HEK293 (cell line): ENCODE measurements around the gene MED29.

Experiments
- ATF2 ChIP-seq: fragments of 450-650 bp; formaldehyde crosslinking; IDR thresholded peaks from 2 replicates; pipeline ENCODE4 v1.5.1; 2016; ENCODE audit warnings: missing biosample characterization, missing genetic modification characterization, low read depth
- CTCF ChIP-seq: fragments of 450-650 bp; formaldehyde crosslinking; IDR thresholded peaks from 2 replicates; pipeline ENCODE4 v1.5.1; 2016; ENCODE audit warnings: missing biosample characterization, missing genetic modification characterization
- GLIS2 ChIP-seq: fragments of 450-650 bp; formaldehyde crosslinking; IDR thresholded peaks from 2 replicates; pipeline ENCODE4 v1.5.1; 2016; ENCODE audit warnings: missing biosample characterization, missing genetic modification characterization
- HIC1 ChIP-seq: fragments of 450-650 bp; formaldehyde crosslinking; IDR thresholded peaks from 2 replicates; pipeline ENCODE4 v1.5.1; 2016; ENCODE audit warnings: missing biosample characterization, missing genetic modification characterization
- MEIS1 ChIP-seq: sonication (generic); formaldehyde crosslinking; IDR thresholded peaks from 2 replicates; pipeline ENCODE4 v1.8.1; 2022; ENCODE audit warnings: missing genetic modification reagents, mild to moderate bottlenecking, borderline replicate concordance
- SALL2 ChIP-seq: fragments of 450-650 bp; formaldehyde crosslinking; IDR thresholded peaks from 2 replicates; pipeline ENCODE4 v1.5.0; 2017; ENCODE audit warnings: missing biosample characterization, mild to moderate bottlenecking, missing genetic modification characterization, borderline replicate concordance
- TRIM28 ChIP-seq: IDR thresholded peaks from 2 replicates; pipeline ENCODE4 v1.6.1; 2011; ENCODE audit warnings: low read length, control low read depth, borderline replicate concordance
- YY1 ChIP-seq: fragments of 450-650 bp; formaldehyde crosslinking; IDR thresholded peaks from 2 replicates; pipeline ENCODE4 v1.5.1; 2018; ENCODE audit warnings: missing biosample characterization, missing genetic modification characterization
- ZBTB11 ChIP-seq: fragments of 450-650 bp; formaldehyde crosslinking; conservative IDR thresholded peaks from 2 replicates; pipeline ENCODE4 v1.5.1; 2016; ENCODE audit warnings: low read depth, missing biosample characterization, missing genetic modification characterization
- ZBTB17 ChIP-seq: fragments of 450-650 bp; formaldehyde crosslinking; IDR thresholded peaks from 2 replicates; pipeline ENCODE4 v1.5.1; 2016; ENCODE audit warnings: missing biosample characterization, missing genetic modification characterization
- ZBTB48 ChIP-seq: fragments of 450-650 bp; formaldehyde crosslinking; IDR thresholded peaks from 2 replicates; pipeline ENCODE4 v1.5.1; 2016; ENCODE audit warnings: missing biosample characterization, missing genetic modification characterization
- ZBTB7A ChIP-seq: fragments of 450-650 bp; formaldehyde crosslinking; IDR thresholded peaks from 2 replicates; pipeline ENCODE4 v1.5.1; 2016; ENCODE audit warnings: low read depth, missing biosample characterization, missing genetic modification characterization
- ZBTB8A ChIP-seq: fragments of 450-650 bp; formaldehyde crosslinking; IDR thresholded peaks from 2 replicates; pipeline ENCODE4 v1.5.1; 2016; ENCODE audit warnings: missing biosample characterization, missing genetic modification characterization
- ZNF16 ChIP-seq: fragments of 450-650 bp; formaldehyde crosslinking; IDR thresholded peaks from 2 replicates; pipeline ENCODE4 v1.5.1; 2016; ENCODE audit warnings: low read depth, missing biosample characterization, missing genetic modification characterization
- ZNF221 ChIP-seq: fragments of 450-650 bp; formaldehyde crosslinking; IDR thresholded peaks from 2 replicates; pipeline ENCODE4 v1.5.1; 2017; ENCODE audit warnings: missing biosample characterization, missing genetic modification characterization, borderline replicate concordance
- ZNF449 ChIP-seq: fragments of 450-650 bp; formaldehyde crosslinking; IDR thresholded peaks from 2 replicates; pipeline ENCODE4 v1.5.1; 2017; ENCODE audit warnings: missing biosample characterization, mild to moderate bottlenecking, missing genetic modification characterization, moderate library complexity
- ZNF510 ChIP-seq: fragments of 450-650 bp; formaldehyde crosslinking; IDR thresholded peaks from 2 replicates; pipeline ENCODE4 v1.5.1; 2018; ENCODE audit warnings: mild to moderate bottlenecking, missing genetic modification characterization, missing biosample characterization; ENCODE audit not compliant: insufficient replicate concordance
- ZNF514 ChIP-seq: fragments of 450-650 bp; formaldehyde crosslinking; IDR thresholded peaks from 2 replicates; pipeline ENCODE4 v1.5.1; 2016; ENCODE audit warnings: missing biosample characterization, missing genetic modification characterization
- ZNF621 ChIP-seq: fragments of 450-650 bp; formaldehyde crosslinking; IDR thresholded peaks from 2 replicates; pipeline ENCODE4 v1.5.1; 2017; ENCODE audit warnings: missing biosample characterization, missing genetic modification characterization
- ZNF626 ChIP-seq: fragments of 450-650 bp; sonication (Bioruptor Pico); formaldehyde crosslinking; IDR thresholded peaks from 2 replicates; pipeline ENCODE4 v1.5.1; 2018; ENCODE audit warnings: missing biosample characterization, missing genetic modification characterization, inconsistent platforms
- ZNF704 ChIP-seq: fragments of 450-650 bp; formaldehyde crosslinking; IDR thresholded peaks from 2 replicates; pipeline ENCODE4 v1.5.1; 2016; ENCODE audit warnings: missing biosample characterization, missing genetic modification characterization
- ZNF707 ChIP-seq: fragments of 450-650 bp; formaldehyde crosslinking; IDR thresholded peaks from 2 replicates; pipeline ENCODE4 v1.5.1; 2016; ENCODE audit warnings: missing biosample characterization, missing genetic modification characterization
- ZNF777 ChIP-seq: fragments of 450-650 bp; formaldehyde crosslinking; IDR thresholded peaks from 2 replicates; pipeline ENCODE4 v1.5.1; 2017; ENCODE audit warnings: missing biosample characterization, missing genetic modification characterization, borderline replicate concordance
- ZSCAN4 ChIP-seq: fragments of 450-650 bp; formaldehyde crosslinking; IDR thresholded peaks from 2 replicates; pipeline ENCODE4 v1.5.1; 2017; ENCODE audit warnings: missing biosample characterization, missing genetic modification characterization

Gene MED29

GRCh38 chr19:39403331-39404312 lies 12.4 kb downstream of the MED29 start (continued):
- TF ChIP-seq ZBTB11 (tag by site-specific recombination) (no peak; the same call in 1 of the 2 replicates), ZNF704 (tag by site-specific recombination) (no peak), ZNF510 (tag by site-specific recombination) (no peak), ZSCAN4 (tag by site-specific recombination) (peak; percentile 40), ZBTB8A (tag by site-specific recombination) (peak; percentile 67), CTCF (tag by site-specific recombination) (no peak), ZNF707 (no peak), ZNF16 (tag by site-specific recombination) (no peak), MEIS1 (CRISPR knock-in tag) (no peak), TRIM28 (no peak), ZBTB48 (tag by site-specific recombination) (peak; percentile 65), ZNF221 (peak; percentile 67), ZNF626 (tag by site-specific recombination) (no peak), ZNF514 (tag by site-specific recombination) (no peak), ZNF777 (tag by site-specific recombination) (no peak; the same call in 1 of the 2 replicates), ZBTB7A (peak; percentile 19), ZNF449 (tag by site-specific recombination) (peak; percentile 66), SALL2 (no peak), HIC1 (peak; percentile 90), ZNF621 (no peak), ZBTB17 (tag by site-specific recombination) (peak; percentile 97), GLIS2 (peak; percentile 98), YY1 (tag by site-specific recombination) (no peak), ATF2 (tag by site-specific recombination) (no peak)
